PFSK-1 (cell line): ENCODE measurements around the gene CEP41.

Source experiments
- FOXP2 ChIP-seq: optimal IDR thresholded peaks from 2 replicates; pipeline ENCODE3; 2011; ENCODE audit warnings: borderline replicate concordance, control low read depth, inconsistent platforms; ENCODE audit not compliant: insufficient read depth; ENCODE audit errors: extremely low read length, extremely low read depth
- POLR2AphosphoS5 ChIP-seq: IDR thresholded peaks from 2 replicates; pipeline ENCODE4 v1.6.1; 2012; ENCODE audit warnings: low read depth, mild to moderate bottlenecking, control low read depth, low read length, moderate library complexity
- REST ChIP-seq, 2 experiments: IDR thresholded peaks; 2 replicates each; pipeline versions ENCODE4 v1.6.1 to v1.8.0; 2011 to 2012; ENCODE audit warnings: low read depth in 2 of 2, low read length in 2 of 2, control low read depth in 1 of 2, inconsistent platforms in 1 of 2, mild to moderate bottlenecking in 1 of 2, moderate library complexity in 1 of 2; ENCODE audit not compliant: insufficient read depth in 1 of 2
- SIN3A ChIP-seq: IDR thresholded peaks from 2 replicates; pipeline ENCODE4 v1.6.1; 2012; ENCODE audit warnings: mild to moderate bottlenecking, low read length, moderate library complexity, borderline replicate concordance; ENCODE audit not compliant: insufficient read depth
- TAF1 ChIP-seq: IDR thresholded peaks from 2 replicates; pipeline ENCODE4 v1.6.1; 2012; ENCODE audit warnings: low read length, control low read depth, borderline replicate concordance; ENCODE audit not compliant: insufficient read depth

DNA sequence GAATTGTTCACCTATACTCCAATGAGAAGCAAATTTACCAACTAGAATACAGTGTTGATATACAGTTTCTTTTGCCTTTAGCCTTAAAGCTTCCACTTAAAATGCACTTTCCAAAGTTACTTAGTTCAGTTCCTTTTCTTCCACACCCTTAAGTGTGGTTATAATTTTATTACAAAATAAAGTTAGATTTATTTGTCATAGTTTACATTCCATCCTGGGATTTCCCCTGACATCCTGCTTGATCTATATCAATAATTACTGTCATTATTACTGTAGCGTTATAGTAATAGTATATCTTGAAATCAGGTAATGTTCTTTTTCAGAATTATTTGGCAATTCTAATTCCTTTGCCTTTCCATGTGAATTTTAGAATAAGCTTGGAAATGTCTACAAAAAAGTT lies 27.8 kb upstream of the CEP41 start:
- TF ChIP-seq POLR2AphosphoS5 (no peak), TAF1 (no peak), REST (IDR thresholded peaks at IDR 0.05; ENCODE audit: insufficient read depth in 1 of 2, low read depth in 2 of 2, low read length in 2 of 2) (no peak), SIN3A (no peak), FOXP2 (no peak)
